ENCODE measurements around the gene JUN. TPM values are rescaled to one million over a fixed set of nuclear protein-coding genes. Genes with fewer than 3 reads are reported as not detected.
A peak's percentile ranks its signal among the peaks of the same experiment; 100 is the strongest.

The JUN gene
- total and polyA plus RNA-seq, 12 donors: 29.4 to 250 (median 57.7) TPM

DNA sequence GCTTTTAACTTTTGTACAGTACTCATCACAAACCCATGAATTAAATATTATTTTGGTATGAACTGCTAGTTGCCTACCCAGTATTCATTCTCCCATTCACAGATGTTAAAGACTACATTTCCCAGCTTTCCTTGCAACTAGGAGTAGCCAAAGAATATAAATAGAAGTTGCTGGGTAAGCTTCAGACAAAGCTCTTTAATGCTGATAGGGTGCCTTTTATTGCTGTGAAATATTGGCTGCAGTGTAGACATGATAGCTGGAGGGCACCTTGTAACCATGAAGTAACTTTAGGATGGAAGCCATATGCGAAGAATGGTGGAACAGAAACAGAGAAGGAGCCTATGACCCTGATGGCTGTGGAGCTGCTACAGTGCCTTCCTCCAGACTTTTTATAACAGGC is 16.7 kb downstream of the JUN start:
- Histone ChIP-seq H3K9me3 (replicated peaks in 1 of 3) (no peaks in the 10 kb centered on the region), H3K36me3 (replicated peaks in 1 of 2) (no peaks in the 10 kb centered on the region), H3K27ac (no peak overlapping the region), H3K27me3 (no peaks in the 10 kb centered on the region), H3K4me3 (no peak overlapping the region), H3K4me1 (replicated peaks in 1 of 2) (no peaks in the 10 kb centered on the region)
- intact Hi-C loops (cut with DNase I): no loop called here
- WGBS, 4 donors: 93 to 95% (median 94%) methylated on average over 1 of the region's 1 CpG
- TF ChIP-seq, protein P1, sequence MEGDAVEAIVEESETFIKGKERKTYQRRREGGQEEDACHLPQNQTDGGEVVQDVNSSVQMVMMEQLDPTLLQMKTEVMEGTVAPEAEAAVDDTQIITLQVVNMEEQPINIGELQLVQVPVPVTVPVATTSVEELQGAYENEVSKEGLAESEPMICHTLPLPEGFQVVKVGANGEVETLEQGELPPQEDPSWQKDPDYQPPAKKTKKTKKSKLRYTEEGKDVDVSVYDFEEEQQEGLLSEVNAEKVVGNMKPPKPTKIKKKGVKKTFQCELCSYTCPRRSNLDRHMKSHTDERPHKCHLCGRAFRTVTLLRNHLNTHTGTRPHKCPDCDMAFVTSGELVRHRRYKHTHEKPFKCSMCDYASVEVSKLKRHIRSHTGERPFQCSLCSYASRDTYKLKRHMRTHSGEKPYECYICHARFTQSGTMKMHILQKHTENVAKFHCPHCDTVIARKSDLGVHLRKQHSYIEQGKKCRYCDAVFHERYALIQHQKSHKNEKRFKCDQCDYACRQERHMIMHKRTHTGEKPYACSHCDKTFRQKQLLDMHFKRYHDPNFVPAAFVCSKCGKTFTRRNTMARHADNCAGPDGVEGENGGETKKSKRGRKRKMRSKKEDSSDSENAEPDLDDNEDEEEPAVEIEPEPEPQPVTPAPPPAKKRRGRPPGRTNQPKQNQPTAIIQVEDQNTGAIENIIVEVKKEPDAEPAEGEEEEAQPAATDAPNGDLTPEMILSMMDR (IDR thresholded peaks at IDR 0.05): no peak
- DNase-seq: no peak

DNA sequence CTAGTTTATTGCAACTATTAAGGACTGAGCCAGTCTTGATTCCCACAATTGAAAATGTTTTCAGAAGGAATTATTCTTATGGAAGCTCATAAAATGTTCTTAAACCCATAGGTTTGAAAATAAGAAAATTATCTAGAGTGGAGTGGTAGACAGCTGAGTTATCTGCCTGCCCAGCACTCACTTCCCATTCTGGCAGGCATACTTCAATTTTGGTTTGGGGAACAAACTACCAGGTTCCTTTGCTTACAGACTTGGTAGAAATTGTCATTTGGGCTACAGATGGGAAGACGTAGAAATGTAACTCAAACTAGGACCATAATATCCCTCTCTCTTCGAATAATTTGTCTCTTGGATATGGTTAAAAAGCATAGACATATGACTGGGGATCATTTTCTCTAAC is 18.4 kb downstream of the JUN start:
- TF ChIP-seq, protein P1 (IDR thresholded peaks at IDR 0.05): no peak
- TF ChIP-seq POLR2A (IDR thresholded peaks at IDR 0.05): no peak
- 76 to 81% (median 79%) methylated on average over 2 of the region's 2 CpGs for WGBS, 4 donors
- H3K4me1 ChIP-seq (replicated peaks in 1 of 2): no peaks in the 10 kb centered on the region
- no peaks in the 10 kb centered on the region for H3K9me3 ChIP-seq (replicated peaks in 1 of 3)
- H3K4me3 ChIP-seq: no peak overlapping the region
- intact Hi-C loops (cut with DNase I): no loop called here
- no peaks in the 10 kb centered on the region for H3K36me3 ChIP-seq (replicated peaks in 1 of 2)
- no peaks in the 10 kb centered on the region for H3K27me3 ChIP-seq
- no peak for DNase-seq
- no peak overlapping the region for H3K27ac ChIP-seq

DNA sequence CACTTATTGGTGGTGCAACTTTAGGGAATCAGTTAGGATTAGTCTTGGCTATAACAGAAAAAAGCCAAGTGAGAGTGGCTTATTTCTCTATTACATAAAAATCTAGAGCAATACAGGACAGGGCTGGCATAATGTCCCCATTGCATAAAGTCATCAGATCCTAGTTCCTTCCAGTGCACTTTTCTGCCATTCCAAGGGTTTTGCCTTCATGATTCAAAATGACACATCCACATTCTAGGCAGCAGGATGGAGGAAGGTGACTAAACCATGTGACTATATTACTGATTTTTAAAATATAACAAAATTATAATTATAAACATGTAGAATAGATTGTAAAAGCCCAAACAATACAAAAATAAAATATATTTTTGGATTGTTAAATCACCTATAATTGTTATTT is 18.8 kb downstream of the JUN start:
- Histone ChIP-seq H3K27ac (no peak overlapping the region), H3K4me1 (replicated peaks in 1 of 2) (no peaks in the 10 kb centered on the region), H3K27me3 (no peaks in the 10 kb centered on the region), H3K36me3 (replicated peaks in 1 of 2) (no peaks in the 10 kb centered on the region), H3K4me3 (no peak overlapping the region), H3K9me3 (replicated peaks in 1 of 3) (no peaks in the 10 kb centered on the region)
- TF ChIP-seq, protein P1 (IDR thresholded peaks at IDR 0.05): no peak
- TF ChIP-seq POLR2A (IDR thresholded peaks at IDR 0.05): no peak
- no peak for DNase-seq
- intact Hi-C loops (cut with DNase I): no loop called here

DNA sequence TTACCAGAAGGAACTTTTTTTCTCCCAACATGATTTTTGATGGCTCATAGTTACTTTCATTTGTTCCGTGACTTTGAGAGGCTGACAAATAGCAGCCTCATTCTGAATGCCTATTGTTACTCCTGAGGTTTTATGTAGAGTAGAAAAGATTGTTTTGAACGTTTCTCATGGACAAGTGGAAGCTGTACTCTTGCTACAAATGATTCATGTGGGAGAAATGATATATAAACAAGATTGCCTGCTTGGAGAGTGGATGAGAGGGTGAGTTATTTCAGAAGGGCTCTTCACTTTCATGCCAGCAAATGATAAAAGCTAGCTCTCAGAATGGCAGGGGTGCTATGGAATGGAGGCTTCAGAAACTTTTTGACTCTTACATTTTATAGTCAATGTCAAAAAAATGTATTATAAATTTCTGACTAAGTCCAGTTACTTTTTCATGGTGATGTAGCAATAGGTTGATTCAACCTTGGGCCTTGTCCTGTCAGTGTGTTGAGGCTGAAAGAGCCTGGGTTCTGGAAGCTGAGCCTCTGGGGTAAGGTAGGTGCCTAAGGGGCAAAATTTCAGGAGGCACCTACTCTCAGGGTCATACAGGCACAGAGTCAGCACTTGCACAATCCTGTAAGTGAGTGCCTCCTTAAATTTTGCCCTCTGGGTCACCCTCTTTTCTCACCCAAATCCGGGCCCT is 19.4 kb downstream of the JUN start:
- no peaks in the 10 kb centered on the region for H3K4me1 ChIP-seq (replicated peaks in 1 of 2)
- peak overlapping the region in 1 of 5 donors; percentile 26 for H3K27ac ChIP-seq
- no peak for DNase-seq
- no peaks in the 10 kb centered on the region for H3K27me3 ChIP-seq
- TF ChIP-seq, protein P1 (IDR thresholded peaks at IDR 0.05): no peak
- TF ChIP-seq POLR2A (IDR thresholded peaks at IDR 0.05): no peak
- no peak overlapping the region for H3K4me3 ChIP-seq
- H3K9me3 ChIP-seq (replicated peaks in 1 of 3): no peaks in the 10 kb centered on the region
- 31 to 47% (median 41%) methylated on average over 3 of the region's 3 CpGs for WGBS, 4 donors
- H3K36me3 ChIP-seq (replicated peaks in 1 of 2): no peaks in the 10 kb centered on the region
- intact Hi-C loops (cut with DNase I): no loop called here

Data from adrenal gland (tissue), 12 donors.